Activated effector memory CD4-positive, alpha-beta T cell treated with anti-CD3 and anti-CD28 coated beads, Interleukin-2, amount 50 U/mL, for 16 hours (primary cell): ENCODE results near the gene STK10.
"Not testable (repeated sequence)": the region's sequence is repeated elsewhere in the genome, so short reads cannot be mapped to it uniquely, and the experiment has no call there.

Source experiments
- DNase-seq: peaks from one replicate; pipeline ENCODE4 v3.0.0-alpha.2; 2020

STK10 gene

DNA sequence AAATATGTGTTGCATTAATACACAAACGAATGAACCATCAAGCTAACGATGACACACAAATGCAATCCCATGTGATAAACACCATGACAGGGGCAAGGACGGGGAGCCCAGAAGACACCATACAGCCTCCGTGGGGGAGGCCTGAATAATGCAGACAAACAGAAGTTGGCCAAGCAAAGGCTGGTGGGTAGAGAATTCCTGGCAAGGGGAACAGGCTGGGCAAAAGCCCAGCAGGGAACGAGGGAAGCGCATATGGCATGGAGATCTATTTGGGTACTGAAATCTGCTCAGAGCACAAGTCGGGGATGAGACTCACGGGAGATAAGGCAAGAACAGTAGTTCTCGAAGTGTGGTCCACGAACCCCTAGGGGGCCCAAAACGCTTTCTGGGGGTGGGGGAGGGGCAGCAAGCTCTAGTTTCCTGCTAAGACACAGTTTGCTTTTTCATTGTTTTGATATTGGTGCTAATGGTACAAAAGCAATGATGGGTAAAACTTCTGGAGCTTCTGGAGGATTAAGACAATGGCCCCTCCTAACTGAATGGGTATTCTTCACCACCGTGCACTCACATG is 138.7 kb downstream of the STK10 start:
- DNase-seq = no peak

- no peak for DNase-seq
Measured at GRCh38 chr5:172048539-172049101, 139.4 kb downstream of the STK10 start.

GRCh38 chr5:172048170-172048422 is 139.9 kb downstream of the STK10 start:
- DNase-seq = no peak

- DNase-seq = no peak
Measured at GRCh38 chr5:172046593-172046992, 141.4 kb downstream of the STK10 start.

GRCh38 chr5:172045315-172045632 is 142.8 kb downstream of the STK10 start:
- DNase-seq = no peak

DNA sequence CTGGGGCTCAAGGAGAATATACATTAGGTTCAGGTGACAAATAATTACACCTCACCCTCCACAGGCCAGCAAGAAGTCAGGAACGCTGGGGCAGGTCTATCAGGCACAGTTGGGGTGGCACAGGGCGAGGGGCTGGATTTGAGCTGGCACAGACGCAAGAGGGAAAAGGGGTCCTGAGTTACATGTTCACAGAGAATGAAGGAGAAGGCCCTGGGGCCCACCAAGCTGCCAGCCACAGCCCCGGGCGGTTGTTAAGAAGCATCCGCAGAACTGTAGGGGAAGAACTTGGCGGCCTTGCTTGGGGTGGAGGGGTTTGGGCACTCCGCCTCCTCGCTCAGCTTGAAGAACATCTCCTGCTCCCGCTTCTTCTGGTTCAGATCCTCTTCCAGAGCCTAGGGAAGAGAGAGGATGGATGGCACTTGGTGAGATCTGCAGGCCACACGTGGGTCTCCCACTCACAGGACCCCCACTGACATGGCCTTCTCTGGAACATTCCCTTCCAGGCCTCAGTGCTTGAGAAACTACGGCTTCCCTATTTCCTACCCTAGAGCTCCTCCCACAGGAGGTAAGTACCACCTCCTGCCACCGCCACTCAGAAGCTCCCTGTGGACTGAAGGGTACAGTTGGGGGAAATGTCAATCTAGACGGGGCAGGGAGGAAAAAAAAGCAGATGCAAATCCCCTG is 143.3 kb downstream of the STK10 start:
- no peak for DNase-seq

DNA sequence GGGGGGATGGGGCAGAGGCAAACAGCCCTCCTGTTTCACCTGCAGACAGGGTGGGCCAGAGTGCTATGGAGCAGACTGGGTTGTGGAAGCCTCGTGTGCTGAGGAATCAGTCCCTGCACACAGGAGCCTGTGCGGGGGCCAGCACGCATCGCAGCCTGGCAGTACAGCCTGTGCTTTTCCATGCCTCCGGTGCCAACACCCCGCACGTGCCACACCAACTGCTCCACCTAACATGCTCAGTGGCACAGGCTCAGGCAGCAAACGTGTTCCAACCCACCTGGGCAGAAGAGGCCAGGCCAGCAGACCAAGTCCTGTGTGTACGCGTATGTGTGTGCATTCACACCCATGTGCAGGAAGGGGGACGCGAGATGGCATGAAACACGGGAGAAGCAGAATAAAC is 144.2 kb downstream of the STK10 start:
- DNase-seq = no peak

- DNase-seq = no peak
Measured at GRCh38 chr5:172042183-172042582, 145.8 kb downstream of the STK10 start.

DNA sequence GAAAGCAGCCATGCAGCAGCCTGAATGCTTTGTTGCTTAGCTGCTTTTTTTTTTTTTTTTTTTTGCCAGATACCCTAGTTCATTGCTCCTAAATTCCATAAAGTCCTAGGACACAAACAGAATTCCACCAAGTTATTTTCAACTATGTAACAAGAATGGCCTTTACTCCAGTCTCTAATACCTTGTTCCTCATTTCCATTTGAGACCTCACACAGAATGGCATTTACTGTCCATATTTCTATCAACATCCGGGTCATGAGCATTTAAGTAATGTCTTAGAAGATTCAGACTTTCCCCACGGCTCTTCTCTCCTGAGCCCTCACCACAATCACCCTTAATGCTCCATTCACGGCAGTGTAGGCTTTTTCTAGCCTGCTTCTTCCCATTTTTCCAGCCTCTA is 149.9 kb downstream of the STK10 start:
- no peak for DNase-seq

DNA sequence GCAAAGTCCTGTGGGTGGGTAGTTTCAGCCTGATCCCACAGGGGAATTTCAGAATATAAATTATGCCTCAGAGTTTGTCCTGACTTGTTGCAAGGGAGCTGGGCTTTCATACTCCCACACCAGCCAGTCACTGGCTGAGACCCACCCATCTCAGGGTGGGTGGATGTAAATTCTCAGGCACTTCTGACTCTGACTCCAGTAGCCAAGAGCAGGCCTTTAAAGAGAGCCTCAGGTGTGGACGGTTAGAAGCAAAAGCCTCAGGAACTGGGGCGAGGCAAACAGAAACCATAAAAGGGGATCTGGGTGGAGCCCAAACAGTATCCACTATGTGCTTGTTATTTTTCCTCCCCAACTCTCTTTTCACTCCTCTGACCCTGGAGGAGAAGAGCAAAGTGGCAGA is 153.0 kb downstream of the STK10 start:
- no peak for DNase-seq

- no peak for DNase-seq
Measured at GRCh38 chr5:172031894-172032461, 156.0 kb downstream of the STK10 start.

- DNase-seq = no peak
Measured at GRCh38 chr5:172029876-172030275, 158.1 kb downstream of the STK10 start.

GRCh38 chr5:172028167-172028566 is 159.9 kb downstream of the STK10 start:
- no peak for DNase-seq

DNA sequence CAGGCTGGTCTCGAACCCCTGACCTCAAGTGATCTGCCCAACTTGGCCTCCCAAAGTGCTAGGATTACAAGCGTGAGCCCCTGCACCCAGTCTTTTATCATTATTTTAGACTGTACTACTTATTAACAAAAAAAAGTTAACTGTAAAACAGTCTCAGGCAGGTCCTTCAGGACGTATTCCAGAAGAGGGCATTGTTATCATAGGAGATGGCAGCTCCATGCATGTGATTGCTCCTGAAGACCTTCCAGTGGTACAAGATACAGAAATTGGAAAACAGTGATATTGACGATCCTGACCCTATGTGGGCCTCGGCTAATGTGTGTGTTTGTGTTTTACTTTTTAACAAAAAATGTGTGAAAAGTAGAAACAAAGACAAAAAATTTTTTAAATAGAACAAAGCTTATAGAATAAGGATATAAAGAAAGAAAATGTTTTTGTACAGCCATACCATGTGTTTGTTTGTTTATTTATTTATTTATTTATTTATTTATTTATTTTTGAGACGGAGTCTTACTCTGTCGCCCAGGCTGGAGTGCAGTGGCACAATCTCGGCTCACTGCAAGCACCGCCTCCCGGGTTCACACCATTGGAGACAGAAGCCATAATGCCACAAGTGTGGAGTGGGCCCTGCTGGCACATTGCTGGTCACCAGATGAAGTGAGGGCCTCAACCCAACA is 167.8 kb downstream of the STK10 start:
- DNase-seq = not testable (repeated sequence)

DNA sequence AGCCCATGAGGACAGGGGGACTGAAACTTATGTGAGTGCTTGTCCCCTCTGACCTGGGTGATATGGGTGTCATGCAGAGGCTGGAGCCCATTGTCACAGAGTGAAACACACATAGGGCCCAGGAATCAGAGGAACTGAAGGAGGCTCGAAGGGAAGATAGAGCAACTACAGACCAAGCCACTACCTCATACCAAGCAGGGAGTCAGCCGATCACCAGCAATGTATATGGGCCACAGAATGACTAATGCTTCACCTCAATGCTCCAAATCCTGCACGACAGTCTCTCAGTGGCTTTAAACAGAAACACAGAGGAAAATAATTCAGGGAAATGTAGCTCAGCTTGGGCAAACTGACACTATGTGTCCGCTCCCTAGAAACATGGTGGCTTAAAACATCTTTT is 172.7 kb downstream of the STK10 start:
- DNase-seq = no peak

- no peak for DNase-seq
Measured at GRCh38 chr5:172010278-172010677, 177.7 kb downstream of the STK10 start.

DNA sequence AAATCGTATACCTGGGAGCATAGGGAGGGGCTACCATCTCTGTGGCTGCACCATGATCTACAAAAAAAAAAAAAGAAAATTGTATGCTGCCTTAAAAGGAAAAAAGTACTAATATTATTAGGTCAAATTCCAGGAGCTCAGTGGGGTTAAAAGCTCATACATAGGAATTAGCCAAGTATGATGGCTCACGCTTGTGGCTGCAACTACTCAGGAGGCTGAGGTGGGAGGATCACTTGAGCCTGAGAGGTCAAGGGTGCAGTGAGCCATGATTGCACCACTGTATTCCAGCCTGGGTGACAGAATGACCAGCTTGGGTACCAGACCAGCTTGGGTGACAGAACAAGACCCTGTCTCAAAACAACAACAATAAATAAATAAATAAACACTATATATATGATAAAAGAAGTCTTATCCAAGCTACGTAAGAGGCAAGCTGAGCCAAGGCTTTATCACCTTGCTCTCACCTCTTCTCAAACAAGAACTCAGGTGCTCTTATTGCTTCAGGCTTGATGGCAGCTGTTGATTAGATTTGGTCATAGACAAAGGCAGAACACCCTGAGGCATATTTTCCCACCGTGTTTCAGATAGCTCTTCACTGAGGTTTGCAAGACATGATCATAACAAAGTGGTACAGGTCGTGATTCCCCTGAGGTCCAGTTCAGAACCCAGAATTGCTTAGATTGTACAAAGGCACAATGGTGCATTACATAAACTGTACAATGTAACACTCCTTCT is 178.3 kb downstream of the STK10 start:
- no peak for DNase-seq

GRCh38 chr5:172008689-172009141 is 179.3 kb downstream of the STK10 start:
- DNase-seq = no peak

- DNase-seq = no peak
Measured at GRCh38 chr5:172008111-172008455, 179.9 kb downstream of the STK10 start.

DNA sequence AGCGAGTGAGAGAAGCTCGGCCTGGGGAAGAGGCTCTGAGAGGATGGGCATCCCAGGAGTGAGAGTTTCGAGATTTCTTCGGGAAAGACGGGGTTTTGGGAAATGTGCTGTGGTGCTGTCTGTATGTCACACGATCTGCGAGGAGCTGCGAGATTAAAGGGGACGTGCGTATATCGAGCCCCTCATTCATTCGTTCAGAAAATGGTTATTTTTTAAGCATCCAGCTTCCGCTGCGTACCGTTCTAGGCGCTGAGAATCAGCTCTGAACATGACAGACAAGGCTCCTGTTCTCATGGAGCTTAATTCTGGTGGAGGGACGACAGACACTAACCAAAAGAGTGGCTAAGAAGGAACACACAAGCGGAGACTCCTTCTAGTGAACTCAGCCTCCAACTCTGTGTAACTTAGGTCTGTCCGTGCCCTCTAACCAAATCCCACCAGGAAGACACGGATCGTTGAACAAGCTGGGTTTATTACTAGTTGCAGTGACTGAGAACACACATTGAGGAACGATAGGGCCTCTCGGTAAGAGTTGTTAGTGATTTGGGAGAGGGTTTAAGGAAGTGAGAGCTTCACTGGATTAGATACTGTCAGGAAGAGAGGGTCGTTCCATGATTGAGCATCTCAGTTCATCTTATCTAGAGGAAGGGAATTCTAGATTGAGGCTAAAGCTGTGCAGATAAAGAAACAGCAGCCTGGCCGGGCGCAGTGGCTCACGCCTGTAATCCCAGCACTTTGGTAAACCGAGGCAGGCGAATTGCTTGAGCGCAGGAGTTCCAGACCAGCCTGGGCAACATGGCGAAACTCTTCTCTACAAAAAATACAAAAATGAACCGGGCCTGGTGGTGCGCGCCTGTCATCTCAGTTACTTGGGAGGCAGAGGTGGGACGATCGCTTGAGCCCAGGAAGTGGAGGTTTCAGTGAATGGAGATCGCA is 180.6 kb downstream of the STK10 start:
- no peak for DNase-seq

DNA sequence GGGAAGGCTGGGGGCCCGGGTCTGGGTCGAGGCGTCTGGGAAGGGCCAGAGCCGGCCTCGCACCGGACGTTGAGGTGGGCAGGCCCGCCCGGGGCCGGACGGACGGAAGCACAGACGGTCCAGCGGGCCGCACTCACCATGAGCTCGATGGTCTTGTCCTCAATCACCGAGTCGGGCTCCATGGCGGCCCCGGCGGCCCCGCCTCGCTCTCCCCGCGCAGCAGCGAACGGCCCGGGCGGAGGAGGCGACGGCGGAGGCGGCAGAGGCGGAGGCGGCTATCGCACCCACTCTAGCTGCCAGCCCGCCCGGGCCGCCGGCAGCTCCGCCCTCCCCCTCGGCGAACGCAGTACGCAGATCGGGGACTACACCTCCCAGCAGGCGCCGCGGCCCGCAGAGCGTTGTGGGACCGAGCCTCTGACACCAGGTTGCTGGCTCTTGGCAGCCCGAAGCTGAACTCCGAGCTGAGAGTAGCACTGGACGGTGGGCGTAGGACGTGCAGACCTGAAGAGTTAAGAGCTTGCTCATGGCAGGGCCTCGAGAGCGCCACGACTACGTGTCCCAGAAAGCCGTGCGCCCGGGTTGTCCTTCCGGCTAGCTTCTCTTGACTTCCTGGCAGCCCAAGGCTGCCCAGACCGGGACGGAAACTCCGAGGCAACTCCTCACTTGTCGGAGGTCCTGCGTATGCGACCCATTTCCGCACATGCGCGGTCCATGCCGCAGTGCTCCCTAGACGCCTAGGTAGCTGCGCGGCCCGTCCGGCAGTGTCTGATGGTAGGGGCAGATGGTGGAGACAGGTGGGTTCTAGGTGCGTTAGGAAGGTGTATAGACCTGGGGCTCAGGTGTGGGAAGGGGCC is 181.5 kb downstream of the STK10 start, which contains the start of gene FBXW11:
FBXW11 (minus strand) TSS at position 318 of the 854 bp plus-strand sequence; CDS start at position 182, 136 bp downstream.
- DNase-seq = peak; percentile 98
